Stomach (tissue), 4 donors: ENCODE measurements around the gene S100A3.

Source experiments
- EP300 ChIP-seq: sonication (generic); formaldehyde crosslinking; IDR thresholded peaks from one replicate; pipeline ENCODE4 v1.6.1; 2017; ENCODE audit warnings: antibody characterized with exemption
- POLR2A ChIP-seq, 4 donors: fragments of 450-650 bp; IDR thresholded peaks; one replicate each; pipeline ENCODE4 v1.6.1; 2016; ENCODE audit warnings: antibody characterized with exemption in 4 of 4, control low read depth in 2 of 4, mild to moderate bottlenecking in 1 of 4, moderate library complexity in 1 of 4
- POLR2AphosphoS5 ChIP-seq, 3 donors: sonication (generic); formaldehyde crosslinking; IDR thresholded peaks; one replicate each; pipeline ENCODE4 v1.6.1; 2016; ENCODE audit warnings: antibody characterized with exemption in 3 of 3
- TF ChIP-seq, protein P1 (sequence below), 7 experiments: fragments of 450-650 bp in 4 of 7; fragments of 200-600 bp in 3 of 7; sonication (generic) in 3 of 7; IDR thresholded peaks; one replicate each; pipeline ENCODE4 v1.5.1; 2016 to 2019; ENCODE audit warnings: antibody characterized with exemption in 7 of 7, control low read depth in 2 of 7, mild to moderate bottlenecking in 1 of 7

DNA sequence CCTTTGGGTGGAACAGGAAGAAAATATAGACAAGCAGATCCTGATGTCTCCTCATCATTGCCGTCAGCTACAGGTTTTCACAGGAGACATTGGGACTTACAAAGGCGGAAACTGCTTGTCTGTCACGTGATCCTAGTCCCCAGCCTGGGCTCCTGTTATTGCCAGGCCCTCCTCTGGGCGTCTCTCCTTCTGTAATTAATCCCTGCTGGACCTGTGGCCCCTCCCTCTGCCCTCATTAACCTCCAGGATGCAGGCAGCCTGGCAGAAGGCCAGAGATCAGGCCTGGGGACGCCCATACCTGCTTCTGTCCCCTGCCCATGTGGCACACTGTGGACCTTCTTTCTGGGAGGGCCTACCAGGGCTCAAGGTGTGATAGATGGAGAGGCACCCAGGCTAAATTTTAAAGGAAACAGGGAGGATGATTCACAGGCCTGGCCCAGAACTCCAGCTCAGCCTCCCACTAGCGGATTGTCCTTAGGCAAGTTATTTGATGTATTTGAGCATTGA lies 10.7 kb downstream of the S100A3 start:
- TF ChIP-seq, protein P1, sequence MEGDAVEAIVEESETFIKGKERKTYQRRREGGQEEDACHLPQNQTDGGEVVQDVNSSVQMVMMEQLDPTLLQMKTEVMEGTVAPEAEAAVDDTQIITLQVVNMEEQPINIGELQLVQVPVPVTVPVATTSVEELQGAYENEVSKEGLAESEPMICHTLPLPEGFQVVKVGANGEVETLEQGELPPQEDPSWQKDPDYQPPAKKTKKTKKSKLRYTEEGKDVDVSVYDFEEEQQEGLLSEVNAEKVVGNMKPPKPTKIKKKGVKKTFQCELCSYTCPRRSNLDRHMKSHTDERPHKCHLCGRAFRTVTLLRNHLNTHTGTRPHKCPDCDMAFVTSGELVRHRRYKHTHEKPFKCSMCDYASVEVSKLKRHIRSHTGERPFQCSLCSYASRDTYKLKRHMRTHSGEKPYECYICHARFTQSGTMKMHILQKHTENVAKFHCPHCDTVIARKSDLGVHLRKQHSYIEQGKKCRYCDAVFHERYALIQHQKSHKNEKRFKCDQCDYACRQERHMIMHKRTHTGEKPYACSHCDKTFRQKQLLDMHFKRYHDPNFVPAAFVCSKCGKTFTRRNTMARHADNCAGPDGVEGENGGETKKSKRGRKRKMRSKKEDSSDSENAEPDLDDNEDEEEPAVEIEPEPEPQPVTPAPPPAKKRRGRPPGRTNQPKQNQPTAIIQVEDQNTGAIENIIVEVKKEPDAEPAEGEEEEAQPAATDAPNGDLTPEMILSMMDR (IDR thresholded peaks at IDR 0.05), result no peak
- TF ChIP-seq EP300, result no peak
- TF ChIP-seq POLR2AphosphoS5 (IDR thresholded peaks at IDR 0.05), result no peak
- TF ChIP-seq POLR2A (IDR thresholded peaks at IDR 0.05), result no peak
